Activated CD4-positive, alpha-beta T cell treated with anti-CD3 and anti-CD28 coated beads for 24 hours (primary cell): Measurements from ENCODE around the gene RPA3.

Experiments used
- DNase-seq, 2 donors: peaks; one replicate each; pipeline ENCODE4 v3.0.0-alpha.2; 2020; ENCODE audit warnings: low read depth in 2 of 2

Gene RPA3

DNA sequence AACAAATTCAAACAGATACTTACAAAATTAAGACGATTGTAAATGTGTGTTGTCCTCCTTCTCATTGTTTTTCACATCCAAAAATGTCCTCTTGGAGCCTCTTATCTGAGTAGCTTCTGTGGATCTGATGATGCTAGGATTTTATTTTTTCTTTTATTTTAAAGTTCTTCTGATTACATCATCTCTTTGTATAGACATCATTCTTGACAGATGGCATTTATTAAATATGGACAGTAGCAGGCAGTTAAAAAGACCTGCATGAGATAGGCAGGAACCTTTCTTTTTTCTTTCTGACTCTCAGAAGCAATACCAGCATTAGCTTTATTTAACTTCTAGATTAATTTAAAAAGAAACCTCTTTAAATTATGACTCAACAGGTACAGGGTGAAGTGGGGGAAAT lies at the start of gene RPA3:
TSS of gene RPA3 (minus strand) at position 116 of the 400 bp plus-strand sequence. CDS start 78,189 bp downstream, outside the sequence.
- DNase-seq: no peak

- no peak for DNase-seq
Observed at GRCh38 chr7:7766671-7767070, 48.3 kb upstream of the RPA3 start.

DNA sequence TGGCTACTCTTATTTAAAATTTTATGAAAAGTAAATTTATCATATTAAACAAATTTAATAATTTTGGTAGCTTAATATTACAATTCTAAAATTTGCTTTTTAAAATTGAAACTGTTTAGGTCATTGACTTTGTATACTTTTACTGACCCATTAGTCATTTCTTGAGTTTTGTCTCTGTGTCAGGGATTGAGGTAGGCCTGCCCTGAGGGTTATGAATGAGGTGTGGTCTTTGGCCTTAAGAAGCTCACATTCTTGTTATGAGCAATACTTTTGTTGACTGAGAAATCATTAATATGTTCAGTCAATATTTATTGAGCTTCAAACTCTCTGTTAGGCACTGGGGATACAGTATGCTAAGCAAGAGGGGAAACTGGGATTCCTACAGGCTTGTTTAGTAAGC lies 47.0 kb upstream of the RPA3 start:
- no peak for DNase-seq

DNA sequence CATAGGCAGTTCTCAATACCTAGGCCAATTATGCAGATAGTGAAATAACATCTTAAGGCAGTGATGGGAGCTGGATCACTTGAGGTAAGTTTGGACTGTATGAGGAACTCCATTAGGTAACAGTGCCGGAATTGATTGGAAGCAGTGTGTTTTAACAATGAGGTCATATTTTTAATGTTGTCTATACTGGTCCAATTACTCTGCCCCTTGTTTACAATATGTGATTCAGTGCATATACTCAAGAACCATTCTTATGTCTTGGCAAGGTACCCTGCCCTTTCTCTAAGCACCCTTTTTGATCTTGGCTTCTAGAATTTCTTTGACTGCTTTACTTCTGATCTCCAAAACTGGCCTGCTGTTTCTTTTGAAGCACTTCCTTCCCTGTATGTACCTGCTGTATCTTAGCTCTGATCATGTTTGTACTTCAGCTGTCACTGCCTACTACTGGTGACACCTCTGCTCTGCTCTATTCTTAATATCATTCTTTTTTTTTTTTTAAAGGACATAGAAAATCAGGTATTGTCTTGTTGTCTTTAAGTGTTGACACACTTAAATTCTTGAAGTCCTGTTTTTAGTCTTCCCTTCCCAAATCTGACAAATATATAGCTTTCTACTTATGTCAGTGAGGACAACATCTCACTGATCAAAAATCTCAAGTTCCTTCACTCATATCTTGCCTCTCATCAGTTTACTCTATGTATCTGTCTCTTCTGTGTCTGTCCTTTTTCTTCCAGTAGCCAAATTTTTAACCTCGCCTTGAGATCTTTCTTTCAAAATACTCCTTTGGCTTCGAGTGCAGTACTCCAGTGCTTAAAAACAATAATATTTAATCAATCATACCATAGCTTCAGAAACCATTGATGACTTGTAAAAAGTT lies 46.4 kb upstream of the RPA3 start:
- no peak for DNase-seq

- no peak for DNase-seq
Observed at GRCh38 chr7:7761974-7762779, 43.8 kb upstream of the RPA3 start.

GRCh38 chr7:7761340-7761973 lies 43.0 kb upstream of the RPA3 start:
- DNase-seq: no peak

DNA sequence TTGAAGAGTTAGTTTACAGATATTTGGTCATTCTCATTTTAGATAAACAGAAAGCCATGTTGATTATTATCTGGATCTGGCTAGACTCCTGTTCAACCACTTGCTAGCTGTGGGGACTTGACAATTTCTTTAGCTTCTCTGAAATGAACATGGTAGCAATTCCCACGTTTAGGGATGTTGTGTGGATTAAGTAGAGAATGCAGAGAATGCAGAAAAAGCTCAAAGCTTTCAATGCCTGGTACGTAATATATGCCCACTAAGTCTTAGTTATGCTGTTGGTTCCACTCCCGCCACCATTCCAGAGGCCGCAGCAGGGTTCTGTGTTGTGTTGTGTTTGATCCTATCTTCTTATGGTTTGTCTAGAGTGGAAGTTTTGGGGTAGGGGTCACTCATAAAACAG lies 39.2 kb upstream of the RPA3 start:
- DNase-seq: no peak

- no peak for DNase-seq
Observed at GRCh38 chr7:7756577-7756976, 38.2 kb upstream of the RPA3 start.

DNA sequence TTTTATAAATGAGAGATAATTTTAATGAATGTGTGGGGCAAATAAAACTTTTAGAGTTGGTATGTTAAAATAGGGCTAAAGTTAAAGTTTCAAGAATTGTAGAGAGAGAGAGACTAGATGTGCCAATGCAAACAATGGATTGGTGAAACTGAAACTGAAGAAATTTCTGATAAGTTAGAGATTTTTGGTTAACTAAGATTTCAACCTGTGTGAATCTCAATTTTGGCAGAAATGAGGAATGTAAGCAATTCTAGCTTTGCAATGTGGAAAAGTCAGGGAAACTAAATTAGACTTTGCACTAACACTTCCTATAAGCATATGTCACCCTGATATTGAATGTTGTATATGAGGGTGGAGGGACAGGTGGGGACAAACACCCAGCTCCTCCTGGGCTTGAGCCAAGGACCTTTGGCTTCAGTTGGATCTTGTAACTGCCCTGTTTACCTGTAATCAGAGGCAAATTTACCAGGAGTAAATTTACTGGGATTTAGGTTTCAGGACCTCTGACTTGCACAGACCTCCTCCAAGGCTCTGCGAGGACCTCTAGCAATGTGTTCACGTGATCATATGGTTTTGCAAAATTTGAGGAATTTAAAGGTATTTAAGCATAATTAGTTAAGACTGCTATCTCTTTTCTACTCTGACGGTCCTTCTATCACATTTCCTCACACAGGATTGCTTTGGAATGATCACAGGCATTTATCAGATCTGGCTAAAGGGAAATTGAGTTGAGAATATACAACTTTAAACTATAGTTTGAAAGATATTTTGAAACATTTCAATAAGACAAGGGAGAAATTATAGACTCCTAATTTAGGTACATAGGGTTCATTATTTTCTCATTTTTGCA lies 33.1 kb upstream of the RPA3 start:
- DNase-seq: no peak

DNA sequence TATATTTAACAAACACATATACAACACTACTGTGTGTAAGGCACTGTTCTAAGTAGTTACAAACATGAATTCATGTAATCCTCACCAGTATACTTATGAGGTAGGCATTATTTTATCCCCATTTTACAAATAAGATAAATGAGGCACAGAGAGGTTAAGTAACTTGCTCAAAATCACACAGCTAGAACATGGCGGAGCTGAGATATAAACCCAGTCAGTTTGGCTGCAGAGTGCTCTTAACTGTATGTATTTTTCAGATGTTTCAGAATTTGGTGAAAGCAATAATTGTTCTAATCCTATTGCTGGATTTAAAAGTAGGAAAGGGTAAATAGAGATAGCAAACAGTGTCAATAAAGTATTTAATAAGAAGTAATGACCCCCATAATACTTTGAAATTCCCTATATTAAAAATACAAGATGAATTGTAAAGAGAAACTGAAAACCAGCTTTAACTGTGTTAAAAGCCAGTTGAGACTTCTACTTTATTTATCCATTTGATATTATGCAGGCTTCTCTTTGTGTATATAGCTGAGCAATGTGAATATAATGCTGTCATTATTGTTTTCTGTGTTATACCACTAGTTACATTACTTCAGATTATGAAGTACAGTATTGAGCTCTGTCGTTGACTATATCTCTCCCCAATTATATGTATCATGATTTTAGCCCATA lies 32.3 kb upstream of the RPA3 start:
- DNase-seq: no peak

DNA sequence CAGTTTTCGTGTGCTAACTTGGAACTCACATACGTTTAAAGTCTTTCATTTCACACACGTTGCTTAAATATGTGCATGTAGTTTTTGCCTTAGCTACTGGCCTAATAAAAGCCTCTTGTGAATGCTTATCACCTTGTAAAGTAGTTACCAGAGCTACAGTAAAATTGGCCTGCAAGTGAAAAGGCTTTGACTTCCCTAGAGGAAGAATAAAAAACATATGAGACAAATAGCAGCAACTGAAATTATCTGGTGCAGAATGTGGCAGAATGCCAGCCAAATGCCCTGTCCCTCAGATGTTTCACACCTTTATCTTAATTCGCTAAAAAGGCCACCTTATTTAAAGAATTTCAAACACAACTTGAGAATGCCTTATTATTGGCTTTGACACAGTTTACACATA lies 28.1 kb upstream of the RPA3 start:
- no peak for DNase-seq

GRCh38 chr7:7745966-7746365 lies 27.6 kb upstream of the RPA3 start:
- DNase-seq: no peak

DNA sequence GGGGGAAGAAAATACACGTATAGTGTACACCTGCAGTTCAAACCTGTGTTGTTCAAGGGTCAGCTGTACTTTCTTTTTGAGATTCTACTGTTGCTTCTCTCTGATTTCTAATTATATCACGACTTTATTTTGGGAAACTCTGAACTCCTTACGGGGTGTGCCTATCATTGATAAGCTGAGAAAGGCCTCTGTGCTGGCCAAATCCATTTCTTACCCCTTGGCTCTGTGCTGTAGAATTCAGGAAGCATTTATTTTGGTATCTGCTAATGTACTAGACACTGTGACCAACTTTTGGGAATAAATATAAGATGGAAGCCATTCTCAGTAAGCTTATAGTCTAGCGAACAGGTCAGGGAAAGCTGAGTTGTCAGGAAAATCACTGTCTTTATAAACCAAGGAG lies 26.9 kb upstream of the RPA3 start:
- DNase-seq: no peak

DNA sequence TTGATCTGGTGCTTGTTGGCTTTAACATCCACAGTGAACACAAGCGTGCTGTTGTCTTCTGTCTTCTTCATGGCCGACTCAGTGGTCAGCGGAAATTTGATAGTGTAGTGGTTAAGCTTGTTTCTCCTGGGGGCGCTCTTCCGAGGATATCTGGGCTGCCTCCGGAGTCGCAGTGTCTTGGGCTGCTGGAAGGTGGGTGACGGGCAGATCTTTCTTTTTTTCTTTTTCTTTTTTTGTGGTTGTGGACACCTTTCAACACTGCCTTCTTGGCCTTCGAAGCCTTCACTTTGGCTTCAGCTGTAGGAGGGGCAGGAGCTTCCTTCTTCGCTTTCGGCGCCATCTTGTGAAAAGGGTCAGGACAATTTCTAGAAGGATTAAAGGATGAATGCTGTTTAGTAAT lies 23.8 kb upstream of the RPA3 start:
- no peak for DNase-seq

DNA sequence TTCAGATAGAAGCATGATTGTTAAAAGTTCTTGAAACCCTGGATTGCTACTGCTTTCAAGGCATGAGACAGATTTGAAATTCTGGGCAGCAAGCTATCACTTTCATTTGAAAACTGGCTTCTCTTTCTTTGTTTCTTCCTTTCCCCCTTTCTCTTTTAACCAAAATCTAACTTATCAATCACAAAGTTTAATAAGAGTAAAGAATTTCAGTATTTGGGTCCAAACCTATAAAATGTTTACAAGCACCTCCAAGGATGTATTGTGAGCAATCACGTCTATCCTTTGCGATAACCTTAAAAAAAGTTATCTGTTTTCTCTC lies 21.6 kb upstream of the RPA3 start:
- DNase-seq: no peak

DNA sequence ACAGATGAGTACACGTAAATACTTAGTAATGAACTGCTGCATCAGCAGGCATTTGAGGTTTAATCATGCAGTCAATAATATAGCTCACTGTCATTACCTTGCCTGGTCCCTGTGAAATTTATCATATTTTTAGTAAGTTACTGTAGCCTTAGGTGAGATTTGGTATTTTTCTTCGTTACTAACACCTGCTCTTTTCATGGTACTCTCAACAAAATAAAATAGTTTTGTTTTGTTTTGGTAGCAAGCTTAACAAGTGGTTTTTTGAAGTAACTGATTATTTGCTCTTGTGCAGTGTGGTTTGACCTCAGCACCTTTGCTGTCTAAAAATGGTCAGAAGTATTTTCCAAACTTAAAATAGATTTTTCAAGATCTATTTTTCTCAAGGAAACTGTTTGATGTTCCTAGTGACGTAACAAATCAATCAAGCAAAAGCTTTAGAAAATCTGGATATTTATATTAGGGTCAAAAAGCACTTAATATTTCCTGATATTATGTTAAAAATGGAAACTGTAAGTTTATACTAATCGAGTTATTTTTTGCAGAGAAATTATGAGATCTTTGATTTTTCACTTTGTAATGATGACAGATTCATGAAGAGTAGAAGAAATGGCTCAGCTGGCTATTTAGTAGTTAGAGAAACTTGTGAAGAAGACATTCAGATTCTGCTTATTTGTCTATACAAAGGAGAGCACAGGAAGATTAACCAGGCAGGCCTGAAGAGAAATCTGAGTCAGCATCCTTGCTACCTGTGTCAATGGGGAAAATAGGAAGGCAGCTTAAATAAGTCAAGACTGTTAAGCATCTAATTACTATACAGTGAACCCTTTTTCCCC lies 21.0 kb upstream of the RPA3 start:
- DNase-seq: no peak

GRCh38 chr7:7738622-7739021 lies 20.2 kb upstream of the RPA3 start:
- no peak for DNase-seq

DNA sequence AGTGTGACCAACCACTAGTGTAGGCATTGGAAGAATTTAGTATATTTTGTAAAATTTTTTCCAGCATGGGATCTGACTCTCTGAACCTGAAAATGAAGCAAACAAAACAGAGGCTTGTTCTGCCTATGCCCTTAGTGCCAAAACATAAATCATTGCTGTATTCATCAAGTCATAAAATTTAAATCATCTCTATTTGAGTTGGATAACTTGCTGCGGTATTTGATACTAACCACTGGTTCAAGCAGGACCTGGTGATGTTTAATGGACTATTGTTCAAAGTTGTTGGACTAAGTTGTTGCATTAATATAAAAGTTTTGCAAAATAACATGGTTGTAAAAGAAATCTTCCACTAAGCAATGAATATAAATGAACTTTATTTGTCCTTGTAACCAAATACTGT lies 19.8 kb upstream of the RPA3 start:
- no peak for DNase-seq

- DNase-seq: no peak
Observed at GRCh38 chr7:7737674-7738073, 19.3 kb upstream of the RPA3 start.

- DNase-seq: no peak
Observed at GRCh38 chr7:7736671-7737070, 18.3 kb upstream of the RPA3 start.
